ENCODE measurements around the gene DENND2A.

DENND2A gene

DNA sequence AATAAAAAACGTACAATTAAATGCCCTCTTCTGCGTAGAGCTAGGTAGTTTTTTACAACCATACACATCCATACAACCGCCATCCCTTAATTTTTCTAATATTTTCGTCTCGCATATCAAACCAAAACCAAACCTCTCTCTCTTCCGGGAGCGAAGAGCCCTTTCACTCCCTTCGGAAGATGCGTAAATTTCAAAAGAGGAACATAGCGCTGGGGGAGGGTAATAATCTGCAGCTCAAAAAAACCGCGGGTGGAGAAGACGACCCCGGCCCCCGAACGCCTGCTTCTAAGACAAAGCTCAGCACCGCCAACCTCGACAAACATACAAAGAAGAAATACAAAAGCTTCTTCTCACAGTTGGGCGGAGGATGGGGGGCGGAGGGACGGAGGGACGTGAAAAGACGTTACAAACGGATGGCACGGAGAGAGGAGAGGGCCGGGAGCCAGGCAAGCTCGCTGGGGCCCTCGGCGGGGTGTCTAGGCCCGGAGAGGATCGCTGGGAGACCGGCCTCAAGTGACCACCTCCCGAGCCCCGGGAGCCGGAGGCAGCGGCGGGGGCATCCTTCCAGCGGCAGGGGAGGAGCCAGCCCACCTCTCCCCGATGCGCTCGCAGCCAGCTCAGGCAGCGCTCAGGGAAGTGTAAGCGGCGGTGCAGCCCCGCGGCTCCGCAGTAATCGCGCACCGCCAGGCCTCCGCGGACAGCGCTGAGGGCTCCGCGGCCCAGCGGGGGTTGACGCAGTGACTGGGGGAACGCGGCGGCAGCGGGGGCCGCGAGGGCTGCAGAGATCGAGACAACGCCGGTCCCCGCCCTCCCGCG is 162.2 kb downstream of the DENND2A start:
- TF ChIP-seq SPI1 (IDR thresholded peaks at IDR 0.05; ENCODE audit: low read depth, low read length) (no peak), POU2F2 (IDR thresholded peaks at IDR 0.05; ENCODE audit: low read depth, low read length) (no peak), TAF1 (IDR thresholded peaks at IDR 0.05; ENCODE audit: low read depth, low read length) (no peak), POLR2AphosphoS5 (IDR thresholded peaks at IDR 0.05; ENCODE audit: low read depth, low read length) (no peak), POLR2A (IDR thresholded peaks at IDR 0.05; ENCODE audit: low read depth, low read length) (no peak), PAX5 (IDR thresholded peaks at IDR 0.05; ENCODE audit: insufficient read depth, low read length, severe bottlenecking) (no peak)
- peak; percentile 43 for DNase-seq (ENCODE audit: insufficient read length, low spot score)
- peak; percentile 9 for FAIRE-seq

DNA sequence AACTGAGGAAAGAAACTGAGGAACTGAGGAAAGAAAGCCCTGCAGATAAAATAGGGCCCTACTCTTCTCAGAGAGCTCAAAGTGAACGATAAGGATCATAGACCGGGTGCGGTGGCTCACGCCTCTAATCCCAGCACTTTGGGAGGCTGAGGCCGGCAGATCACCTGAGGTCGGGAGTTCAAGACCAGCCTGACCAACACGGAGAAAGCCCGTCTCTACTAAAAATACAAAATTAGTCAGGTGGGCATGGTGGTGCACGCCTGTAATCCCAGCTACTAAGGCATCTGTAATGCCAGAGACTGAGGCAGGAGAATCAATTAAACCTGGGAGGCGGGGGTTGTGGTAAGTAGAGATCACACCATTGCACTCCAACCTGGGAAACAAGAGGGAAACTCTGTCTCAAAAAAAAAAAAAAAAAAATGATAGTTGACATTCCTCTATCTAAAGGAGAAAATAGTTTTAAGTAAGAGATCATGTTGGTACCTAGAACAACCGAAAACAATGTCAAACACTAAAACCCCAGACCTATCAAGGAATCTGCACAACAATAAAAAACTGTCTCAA is 163.8 kb downstream of the DENND2A start:
- no peak for DNase-seq (ENCODE audit: insufficient read length, low spot score)
- TF ChIP-seq PAX5 (IDR thresholded peaks at IDR 0.05; ENCODE audit: insufficient read depth, low read length, severe bottlenecking) (no peak), POU2F2 (IDR thresholded peaks at IDR 0.05; ENCODE audit: low read depth, low read length) (no peak), TAF1 (IDR thresholded peaks at IDR 0.05; ENCODE audit: low read depth, low read length) (no peak), POLR2A (IDR thresholded peaks at IDR 0.05; ENCODE audit: low read depth, low read length) (no peak), POLR2AphosphoS5 (IDR thresholded peaks at IDR 0.05; ENCODE audit: low read depth, low read length) (no peak), SPI1 (IDR thresholded peaks at IDR 0.05; ENCODE audit: low read depth, low read length) (no peak)
- no peak for FAIRE-seq

- DNase-seq (ENCODE audit: insufficient read length, low spot score) (peak; percentile 20), FAIRE-seq (no peak)
- no peak for TF ChIP-seq SPI1 (IDR thresholded peaks at IDR 0.05; ENCODE audit: low read depth, low read length)
- TF ChIP-seq PAX5 (IDR thresholded peaks at IDR 0.05; ENCODE audit: insufficient read depth, low read length, severe bottlenecking): no peak
- no peak for TF ChIP-seq POU2F2 (IDR thresholded peaks at IDR 0.05; ENCODE audit: low read depth, low read length)
- TF ChIP-seq POLR2AphosphoS5 (IDR thresholded peaks at IDR 0.05; ENCODE audit: low read depth, low read length): no peak
- no peak for TF ChIP-seq POLR2A (IDR thresholded peaks at IDR 0.05; ENCODE audit: low read depth, low read length)
- no peak for TF ChIP-seq TAF1 (IDR thresholded peaks at IDR 0.05; ENCODE audit: low read depth, low read length)
Observed at GRCh38 chr7:140475747-140476333, 164.8 kb downstream of the DENND2A start.
